ENCODE measurements around the gene RPRD1B.

The RPRD1B gene

DNA sequence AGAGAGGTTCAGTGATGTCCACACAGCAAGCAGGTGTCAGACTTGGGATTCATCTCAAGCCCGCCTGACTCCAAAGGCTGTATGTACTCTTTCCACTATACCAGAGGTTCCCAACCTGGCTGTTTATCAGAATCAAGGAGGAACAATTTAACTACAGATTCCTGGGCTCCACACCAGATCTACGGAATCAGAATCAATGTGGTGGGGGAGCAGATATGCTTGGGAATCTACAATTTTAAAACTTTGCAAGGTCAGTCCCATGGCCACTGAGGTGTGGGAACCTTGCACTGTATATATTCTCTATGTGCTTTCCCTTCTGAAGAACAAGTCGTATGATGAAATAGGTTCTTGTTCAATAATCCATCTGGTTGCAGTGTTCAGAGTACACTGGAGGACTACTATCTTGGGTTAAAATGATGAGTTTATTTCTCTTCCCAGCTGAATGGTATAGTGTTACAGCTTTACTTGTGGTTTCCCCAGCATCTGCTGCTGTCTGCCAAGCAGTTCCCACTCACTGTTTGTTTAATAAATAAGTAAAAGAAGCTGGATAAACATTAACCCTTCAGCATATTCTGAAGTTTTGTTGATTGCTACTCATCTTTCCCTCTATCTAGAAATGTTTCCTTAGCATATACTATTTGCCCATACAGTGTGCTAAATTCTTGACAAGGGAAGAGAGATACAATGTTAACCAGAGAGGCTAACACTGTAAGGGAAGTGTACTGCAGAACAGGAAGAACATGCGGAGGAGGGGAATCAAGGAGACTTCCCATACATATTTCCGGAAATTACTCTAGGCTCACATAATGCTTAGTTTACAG is 10.2 kb upstream of the RPRD1B start:
- Histone ChIP-seq H3K36me3 (ENCODE audit: low read depth) (peaks cover 73% of the 10 kb centered on the region), H3K9me3 (ENCODE audit: severe bottlenecking) (peaks cover 9% of the 10 kb centered on the region), H3K4me3 (ENCODE audit: severe bottlenecking) (no peak overlapping the region), H3K27ac (ENCODE audit: poor library complexity, severe bottlenecking) (no peak overlapping the region), H3K4me1 (ENCODE audit: insufficient read depth, poor library complexity, severe bottlenecking) (peaks cover 2% of the 10 kb centered on the region), H3K27me3 (ENCODE audit: insufficient read depth, poor library complexity, severe bottlenecking) (no peaks in the 10 kb centered on the region)
- TF ChIP-seq, protein P1, sequence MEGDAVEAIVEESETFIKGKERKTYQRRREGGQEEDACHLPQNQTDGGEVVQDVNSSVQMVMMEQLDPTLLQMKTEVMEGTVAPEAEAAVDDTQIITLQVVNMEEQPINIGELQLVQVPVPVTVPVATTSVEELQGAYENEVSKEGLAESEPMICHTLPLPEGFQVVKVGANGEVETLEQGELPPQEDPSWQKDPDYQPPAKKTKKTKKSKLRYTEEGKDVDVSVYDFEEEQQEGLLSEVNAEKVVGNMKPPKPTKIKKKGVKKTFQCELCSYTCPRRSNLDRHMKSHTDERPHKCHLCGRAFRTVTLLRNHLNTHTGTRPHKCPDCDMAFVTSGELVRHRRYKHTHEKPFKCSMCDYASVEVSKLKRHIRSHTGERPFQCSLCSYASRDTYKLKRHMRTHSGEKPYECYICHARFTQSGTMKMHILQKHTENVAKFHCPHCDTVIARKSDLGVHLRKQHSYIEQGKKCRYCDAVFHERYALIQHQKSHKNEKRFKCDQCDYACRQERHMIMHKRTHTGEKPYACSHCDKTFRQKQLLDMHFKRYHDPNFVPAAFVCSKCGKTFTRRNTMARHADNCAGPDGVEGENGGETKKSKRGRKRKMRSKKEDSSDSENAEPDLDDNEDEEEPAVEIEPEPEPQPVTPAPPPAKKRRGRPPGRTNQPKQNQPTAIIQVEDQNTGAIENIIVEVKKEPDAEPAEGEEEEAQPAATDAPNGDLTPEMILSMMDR (IDR thresholded peaks at IDR 0.05; ENCODE audit: poor library complexity, severe bottlenecking): no peak
- DNase-seq (ENCODE audit: low spot score): no peak
- ATAC-seq (ENCODE audit: low read depth): peak; percentile 51; the same call in 2 of the 3 replicates

DNA sequence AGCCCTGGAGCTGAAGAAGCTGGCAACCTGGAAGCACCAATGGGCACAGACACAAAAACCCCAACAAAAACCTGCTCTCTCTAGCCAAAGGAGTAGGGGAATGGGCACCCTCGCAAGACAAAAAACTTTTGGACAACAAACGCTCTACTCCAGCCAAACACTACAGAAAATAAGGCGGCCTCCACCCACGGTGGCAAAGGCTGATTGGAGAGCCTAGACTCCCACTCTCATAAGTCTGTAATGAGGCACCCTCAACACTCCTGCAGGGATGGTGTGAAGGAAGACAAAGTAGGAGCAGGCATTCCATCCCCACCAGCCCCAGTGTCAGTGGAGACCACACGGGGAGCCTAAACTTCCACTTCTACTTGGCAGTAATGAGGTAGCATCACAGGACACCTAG is 9.1 kb upstream of the RPRD1B start:
- peaks cover 71% of the 10 kb centered on the region for H3K36me3 ChIP-seq (ENCODE audit: low read depth)
- no peak overlapping the region for H3K4me3 ChIP-seq (ENCODE audit: severe bottlenecking)
- ATAC-seq (ENCODE audit: low read depth) (no peak; the same call in 2 of the 3 replicates), DNase-seq (ENCODE audit: low spot score) (no peak)
- H3K4me1 ChIP-seq (ENCODE audit: insufficient read depth, poor library complexity, severe bottlenecking): peaks cover 2% of the 10 kb centered on the region
- TF ChIP-seq, protein P1 (IDR thresholded peaks at IDR 0.05; ENCODE audit: poor library complexity, severe bottlenecking): no peak
- no peaks in the 10 kb centered on the region for H3K27me3 ChIP-seq (ENCODE audit: insufficient read depth, poor library complexity, severe bottlenecking)
- no peak overlapping the region for H3K27ac ChIP-seq (ENCODE audit: poor library complexity, severe bottlenecking)
- peaks cover 4% of the 10 kb centered on the region for H3K9me3 ChIP-seq (ENCODE audit: severe bottlenecking)

DNA sequence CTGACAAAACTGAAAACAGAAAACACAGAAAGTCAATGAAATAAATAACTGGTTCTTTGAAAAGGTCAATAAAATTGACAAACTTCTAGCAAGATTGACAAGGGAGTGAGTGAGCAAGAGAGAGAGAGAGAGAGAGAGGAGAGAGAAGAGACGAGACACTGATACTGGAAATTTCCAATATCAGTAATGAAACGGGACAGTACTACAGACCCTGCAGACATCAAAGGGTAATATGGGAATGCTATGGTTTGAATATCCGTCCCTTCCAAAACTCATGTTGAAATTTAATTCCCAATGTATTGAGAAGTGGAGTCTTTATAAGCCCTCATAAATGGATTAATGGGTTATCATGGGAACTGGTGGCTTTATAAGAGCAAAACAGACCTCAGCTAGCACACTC is 4.1 kb upstream of the RPRD1B start:
- H3K27me3 ChIP-seq (ENCODE audit: insufficient read depth, poor library complexity, severe bottlenecking): no peaks in the 10 kb centered on the region
- H3K4me1 ChIP-seq (ENCODE audit: insufficient read depth, poor library complexity, severe bottlenecking): peaks cover 15% of the 10 kb centered on the region
- no peak overlapping the region for H3K27ac ChIP-seq (ENCODE audit: poor library complexity, severe bottlenecking)
- peaks cover 63% of the 10 kb centered on the region for H3K36me3 ChIP-seq (ENCODE audit: low read depth)
- ATAC-seq (ENCODE audit: low read depth): no peak
- no peak overlapping the region for H3K4me3 ChIP-seq (ENCODE audit: severe bottlenecking)
- DNase-seq (ENCODE audit: low spot score): no peak
- TF ChIP-seq, protein P1 (IDR thresholded peaks at IDR 0.05; ENCODE audit: poor library complexity, severe bottlenecking): no peak
- no peaks in the 10 kb centered on the region for H3K9me3 ChIP-seq (ENCODE audit: severe bottlenecking)

DNA sequence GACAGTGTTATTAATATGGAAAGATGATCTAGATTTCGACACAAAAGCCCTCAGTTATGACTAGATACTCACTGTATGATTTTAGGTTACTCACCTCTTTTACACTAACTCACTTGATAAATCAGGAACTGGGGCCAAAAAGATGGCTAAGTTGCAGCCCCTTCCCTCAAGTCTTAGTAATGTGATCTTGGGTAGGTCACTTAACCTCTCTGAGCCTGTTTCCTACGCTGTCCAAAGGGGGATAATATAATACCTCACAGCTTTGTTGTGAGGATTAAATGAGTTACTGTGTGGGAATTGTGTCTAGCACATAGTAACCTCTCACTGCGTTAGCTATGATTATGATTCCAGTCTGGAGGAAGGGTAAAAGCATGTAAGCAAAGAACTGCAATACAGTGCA is 1.6 kb upstream of the RPRD1B start:
- no peak for DNase-seq (ENCODE audit: low spot score)
- H3K9me3 ChIP-seq (ENCODE audit: severe bottlenecking): no peaks in the 10 kb centered on the region
- TF ChIP-seq, protein P1 (IDR thresholded peaks at IDR 0.05; ENCODE audit: poor library complexity, severe bottlenecking): no peak
- H3K27ac ChIP-seq (ENCODE audit: poor library complexity, severe bottlenecking): no peak overlapping the region
- peaks cover 31% of the 10 kb centered on the region for H3K4me1 ChIP-seq (ENCODE audit: insufficient read depth, poor library complexity, severe bottlenecking)
- H3K27me3 ChIP-seq (ENCODE audit: insufficient read depth, poor library complexity, severe bottlenecking): no peaks in the 10 kb centered on the region
- no peak for ATAC-seq (ENCODE audit: low read depth)
- peak overlapping the region; percentile 79 for H3K4me3 ChIP-seq (ENCODE audit: severe bottlenecking)
- H3K36me3 ChIP-seq (ENCODE audit: low read depth): peaks cover 63% of the 10 kb centered on the region

Data from RWPE2 (cell line).